Psoas muscle (tissue), 8 donors: ENCODE results near the gene CALB2. TPM values are rescaled to one million over a fixed set of nuclear protein-coding genes. Genes with fewer than 3 reads are reported as not detected.

Experiments
- ATAC-seq, 4 donors: fragments of 200-7000 bp; cut with Tn5 transposase; one replicate each; pipeline ENCODE4 v1.9.1; 2020; ENCODE audit warnings: moderate library complexity in 3 of 4, mild to moderate bottlenecking in 2 of 4
- DNase-seq, 2 donors: peaks; one replicate each; pipeline ENCODE4 v3.0.0-alpha.2; 2020
- H3K27ac ChIP-seq: fragments of 200-600 bp; one replicate; pipeline ENCODE4 v1.8.0; 2022
- H3K27me3 ChIP-seq, 3 donors: fragments of 200-600 bp in 1 of 3; one replicate each; pipeline versions ENCODE4 v1.6.1 to v1.8.0; 2013 to 2022; ENCODE audit warnings: low read length in 2 of 3, mild to moderate bottlenecking in 2 of 3, moderate library complexity in 1 of 3; ENCODE audit not compliant: insufficient read depth in 3 of 3
- H3K36me3 ChIP-seq, 2 donors: fragments of 200-600 bp in 1 of 2; one replicate each; pipeline versions ENCODE4 v1.6.1 to v1.8.0; 2013 to 2022; ENCODE audit warnings: low read depth in 1 of 2, mild to moderate bottlenecking in 1 of 2, moderate library complexity in 1 of 2; ENCODE audit not compliant: insufficient read depth in 1 of 2
- H3K4me1 ChIP-seq: fragments of 200-600 bp; one replicate; pipeline ENCODE4 v1.8.0; 2022
- H3K4me3 ChIP-seq: fragments of 200-600 bp; one replicate; pipeline ENCODE4 v1.8.0; 2022; ENCODE audit warnings: mild to moderate bottlenecking
- H3K9me3 ChIP-seq: fragments of 200-600 bp; one replicate; pipeline ENCODE4 v1.8.0; 2022
- CTCF ChIP-seq: fragments of 200-600 bp; IDR thresholded peaks from one replicate; pipeline ENCODE4 v1.8.0; 2022; ENCODE audit warnings: antibody characterized with exemption
- WGBS, 3 donors: extraction: QIAGEN DNeasy Blood & Tissue Kit; methylation state at CpG; one replicate each; pipeline versions ENCODE4 v1.1.6 to v1.1.7; 2013; 5-methylcytosine and 5-hydroxymethylcytosine counted together
- intact Hi-C, 2 donors: fragments of 100-400 bp; cut with DNase I; formaldehyde crosslinking; loops; one replicate each; pipeline versions ENCODE4 v1.11.0 to v1.14.2; 2022
- polyA plus RNA-seq, 3 donors: library from polyadenylated mRNA; stranded (reverse); fragments of 200-250 nt; gene quantifications; one replicate each; pipeline ENCODE4 v1.2.3, GENCODE V29; 2013
- total RNA-seq, 4 donors: library from RNA; stranded (reverse); fragmentation: NEBNext Ultra II Directional in 2 of 4; extraction: Animal tissue kit (Norgen Biotek cat#: 25700) in 2 of 4; gene quantifications; one replicate each; pipeline versions ENCODE4 v1.2.1 to v1.2.4, GENCODE V29; 2021 to 2023
- donor health status: healthy with polysubstance abuse.
- donor health status: DM: no; HTN: no; CAD: no; lungs with moderate emphysema.
- donor health status: Bipolar disorder and iron deficiency.
- donor health status: healthy.
- donor health status: DM: yes; HTN: yes; CAD: no.
- donor health status: DM: no; HTN: no; CAD: no.
- donor health status: DM: no; HTN: no; CAD: no.
- donor health status: DM: yes; HTN: yes; CAD: no.

The CALB2 gene
- total and polyA plus RNA-seq, 7 donors: 0.16 to 0.61 (median 0.50) TPM; not detected in 2

GRCh38 chr16:71409011-71409775 is 50.7 kb downstream of the CALB2 start:
- Histone ChIP-seq H3K27me3 (peaks cover 0 to 7% (median 0%) of the 10 kb centered on the region in 3 donors), H3K36me3 (no peaks in the 10 kb centered on the region), H3K9me3 (no peaks in the 10 kb centered on the region), H3K4me1 (no peaks in the 10 kb centered on the region), H3K4me3 (no peak overlapping the region), H3K27ac (no peak overlapping the region)
- no peak for TF ChIP-seq CTCF
- ATAC-seq (no peak), DNase-seq (no peak)
- 72 to 74% (median 73%) methylated on average over 16 of the region's 16 CpGs for WGBS, 3 donors
- intact Hi-C loops: no loop called here

- no peak for TF ChIP-seq CTCF
- no peaks in the 10 kb centered on the region for H3K9me3 ChIP-seq
- 67 to 85% (median 72%) methylated on average over 5 of the region's 5 CpGs for WGBS, 3 donors
- no peak for DNase-seq
- H3K27ac ChIP-seq: no peak overlapping the region
- intact Hi-C loops: loop anchor here in 1 of 2 donors (10.0 kb wide), 1 partner anchor 205 kb away; no protein-coding TSS in a partner anchor
- H3K4me3 ChIP-seq: no peak overlapping the region
- H3K4me1 ChIP-seq: no peaks in the 10 kb centered on the region
- no peaks in the 10 kb centered on the region for H3K36me3 ChIP-seq
- H3K27me3 ChIP-seq: peaks cover 0 to 7% (median 0%) of the 10 kb centered on the region in 3 donors
- no peak for ATAC-seq
Observed at GRCh38 chr16:71410146-71410545, 51.6 kb downstream of the CALB2 start.

GRCh38 chr16:71412270-71413160 is 54.0 kb downstream of the CALB2 start:
- WGBS, 3 donors: 6 to 7% (median 6%) methylated on average over 24 of the region's 24 CpGs
- Histone ChIP-seq H3K27ac (no peak overlapping the region), H3K36me3 (no peaks in the 10 kb centered on the region), H3K27me3 (peaks cover 0 to 7% (median 0%) of the 10 kb centered on the region in 3 donors), H3K9me3 (no peaks in the 10 kb centered on the region), H3K4me3 (no peak overlapping the region), H3K4me1 (no peaks in the 10 kb centered on the region)
- ATAC-seq (peak; percentile 50 to 78 (median 69)), DNase-seq (peak; percentile 46 to 60)
- intact Hi-C loops: loop anchor here (2.0 to 10.0 kb wide), 3 partner anchors 86 to 202 kb away; no protein-coding TSS in a partner anchor
- peak; percentile 85 for TF ChIP-seq CTCF

- intact Hi-C loops: loop anchor here (2.0 to 10.0 kb wide), 3 partner anchors 85 to 201 kb away; no protein-coding TSS in a partner anchor
- no peak for DNase-seq
- 61 to 65% (median 63%) methylated on average over 4 of the region's 4 CpGs for WGBS, 3 donors
- Histone ChIP-seq H3K27me3 (peaks cover 0 to 7% (median 3%) of the 10 kb centered on the region in 3 donors), H3K4me1 (no peaks in the 10 kb centered on the region), H3K36me3 (no peaks in the 10 kb centered on the region), H3K27ac (no peak overlapping the region), H3K4me3 (no peak overlapping the region), H3K9me3 (no peaks in the 10 kb centered on the region)
- ATAC-seq: no peak
- no peak for TF ChIP-seq CTCF
Observed at GRCh38 chr16:71413341-71413740, 54.8 kb downstream of the CALB2 start.
